Activated naive CD4-positive, alpha-beta T cell (primary cell): ENCODE measurements around the gene ARFGEF2.
"Not testable (repeated sequence)": the region's sequence is repeated elsewhere in the genome, so short reads cannot be mapped to it uniquely, and the experiment has no call there.

Experiments
- DNase-seq, 4 experiments: peaks; one replicate each; lab custom pipeline; 2025; lab: John Stamatoyannopoulos, UW

ARFGEF2 gene

GRCh38 chr20:48928832-48929725 is 7.6 kb downstream of the ARFGEF2 start:
- no peak for DNase-seq

DNA sequence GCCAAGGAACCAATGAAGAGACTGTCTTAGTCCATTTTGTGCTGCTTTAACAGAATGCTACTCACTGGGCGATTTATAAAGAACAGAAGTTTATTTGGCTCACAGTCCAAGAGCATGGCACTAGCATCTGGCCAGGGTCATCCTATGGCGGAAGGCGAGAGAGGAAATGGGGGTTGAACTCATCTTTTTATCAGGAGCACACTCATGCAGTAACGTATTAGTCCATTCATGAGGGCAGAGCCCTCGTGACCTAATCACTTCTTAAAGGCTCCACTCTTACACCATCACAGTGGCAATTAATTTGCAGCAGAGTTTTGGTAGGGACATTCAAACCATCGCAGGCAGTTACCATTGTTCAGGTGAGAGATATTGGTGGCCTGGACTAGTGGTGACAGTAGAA is 8.5 kb downstream of the ARFGEF2 start:
- DNase-seq: no peak

GRCh38 chr20:48930878-48931277 is 9.4 kb downstream of the ARFGEF2 start:
- no peak for DNase-seq

- DNase-seq: no peak
Measured at GRCh38 chr20:48931527-48932374, 10.2 kb downstream of the ARFGEF2 start.

DNA sequence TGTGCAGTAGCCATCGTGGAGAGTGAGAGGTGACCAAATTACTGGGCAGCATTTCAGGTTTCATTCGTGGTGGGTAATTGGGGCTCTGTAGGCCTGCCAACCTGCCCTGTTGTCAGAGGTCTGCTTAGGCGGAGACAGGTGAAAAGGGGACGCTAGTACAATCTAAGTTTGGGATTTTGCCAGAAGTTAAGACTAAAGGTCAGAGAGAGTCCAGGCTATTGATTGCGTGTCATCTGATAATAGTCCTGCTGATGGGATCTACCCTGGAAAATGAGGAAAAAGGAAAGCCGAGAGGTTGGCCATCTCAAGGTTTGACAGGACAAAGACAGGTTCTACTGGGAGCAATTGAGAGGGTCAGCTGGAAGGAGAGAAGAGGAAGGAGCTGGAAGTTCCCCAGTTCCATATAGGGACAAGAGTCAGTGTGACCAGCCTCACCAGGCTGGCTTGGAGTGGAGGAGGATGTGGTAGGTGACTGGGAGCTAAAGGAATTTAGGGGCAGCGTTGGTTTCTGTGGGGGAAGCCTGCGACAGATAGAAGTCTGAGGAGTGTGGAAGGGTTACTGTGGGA is 10.9 kb downstream of the ARFGEF2 start:
- no peak for DNase-seq

GRCh38 chr20:48933017-48933766 is 11.7 kb downstream of the ARFGEF2 start:
- DNase-seq: no peak

GRCh38 chr20:48934273-48934877 is 12.9 kb downstream of the ARFGEF2 start:
- not testable (repeated sequence) for DNase-seq

- DNase-seq: not testable (repeated sequence)
Measured at GRCh38 chr20:48934966-48935365, 13.5 kb downstream of the ARFGEF2 start.

DNA sequence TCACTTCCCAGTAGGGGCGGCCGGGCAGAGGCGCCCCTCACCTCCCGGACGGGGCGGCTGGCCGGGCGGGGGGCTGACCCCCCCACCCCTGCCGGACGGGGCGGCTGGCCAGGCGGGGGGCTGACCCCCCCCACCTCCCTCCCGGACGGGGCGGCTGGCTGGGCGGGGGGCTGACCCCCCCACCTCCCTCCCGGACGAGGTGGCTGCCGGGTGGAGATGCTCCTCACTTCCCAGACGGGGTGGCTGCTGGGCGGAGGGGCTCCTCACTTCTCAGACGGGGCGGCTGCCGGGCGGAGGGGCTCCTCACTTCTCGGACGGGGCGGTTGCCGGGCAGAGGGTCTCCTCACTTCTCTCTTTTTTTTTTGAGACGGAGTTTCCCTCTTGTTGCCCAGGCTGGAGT is 14.7 kb downstream of the ARFGEF2 start:
- not testable (repeated sequence) for DNase-seq

GRCh38 chr20:48937674-48938073 is 16.2 kb downstream of the ARFGEF2 start:
- no peak for DNase-seq

DNA sequence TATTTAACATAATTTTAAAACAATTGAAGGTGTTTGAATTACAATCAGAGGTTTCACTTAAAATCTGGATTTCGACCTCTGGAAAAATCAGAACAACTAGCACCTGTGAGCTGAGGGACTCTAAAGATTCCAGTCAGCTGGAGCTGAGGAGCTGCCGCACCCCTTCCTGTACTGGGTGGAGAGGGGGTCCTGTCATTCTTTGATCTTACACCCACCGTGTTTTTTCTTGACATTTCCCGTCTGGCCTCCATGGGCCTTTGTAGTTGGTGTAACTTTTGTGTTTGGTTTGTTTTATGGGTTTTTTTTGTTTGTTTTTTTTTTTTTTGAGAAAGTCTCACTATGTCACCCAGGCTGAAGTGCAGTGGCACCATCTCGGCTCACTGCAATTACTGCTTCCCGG is 17.2 kb downstream of the ARFGEF2 start:
- DNase-seq: no peak

GRCh38 chr20:48940170-48940569 is 18.7 kb downstream of the ARFGEF2 start:
- DNase-seq: no peak

- DNase-seq: no peak
Measured at GRCh38 chr20:48941467-48941866, 20.0 kb downstream of the ARFGEF2 start.

- no peak for DNase-seq
Measured at GRCh38 chr20:48942730-48943129, 21.2 kb downstream of the ARFGEF2 start.

GRCh38 chr20:48944663-48945297 is 23.3 kb downstream of the ARFGEF2 start:
- no peak for DNase-seq

- no peak for DNase-seq
Measured at GRCh38 chr20:48945840-48946514, 24.5 kb downstream of the ARFGEF2 start.

GRCh38 chr20:48948612-48949011 is 27.1 kb downstream of the ARFGEF2 start:
- DNase-seq: no peak

- no peak for DNase-seq
Measured at GRCh38 chr20:48949304-48950170, 28.0 kb downstream of the ARFGEF2 start.

GRCh38 chr20:48951041-48951440 is 29.5 kb downstream of the ARFGEF2 start:
- DNase-seq: no peak
